H1 (cell line): ENCODE data around the gene ARHGAP23. TPM values are rescaled to one million over a fixed set of nuclear protein-coding genes. Genes with fewer than 3 reads are reported as not detected.

Experiments used
- CTCF ChIA-PET: fragments of 300-600 bp; sonication (Branson Sonifier 250); formaldehyde crosslinking; loops from one replicate; lab custom pipeline; 2021; ENCODE audit not compliant: partially characterized antibody; lab: Charles Lee
- POLR2A ChIA-PET: fragments of 300-600 bp; sonication (Branson Sonifier 250); formaldehyde crosslinking; loops from one replicate; lab custom pipeline; 2021; ENCODE audit warnings: inconsistent platforms; ENCODE audit not compliant: partially characterized antibody; lab: Charles Lee
- DNase-seq, 2 experiments: peaks; one replicate each; pipeline versions ENCODE4 v3.0.0 to v3.0.0-alpha.2; 2010 to 2022; ENCODE audit warnings: low spot score in 2 of 2, low read depth in 1 of 2, mixed read lengths in 1 of 2
- FAIRE-seq: peaks from 2 replicates; lab custom pipeline; 2011; peaks lifted over from hg19 to GRCh38; lab: Jason Lieb, UNC
- H2AFZ ChIP-seq: 2 replicates; pipeline ENCODE4 v1.8.1; 2012; ENCODE audit warnings: low read length, inconsistent platforms
- H2AK5ac ChIP-seq: 2 replicates; pipeline ENCODE4 v1.6.1; 2013; ENCODE audit warnings: low read depth, low read length
- H2BK120ac ChIP-seq: replicated peaks from 2 replicates; pipeline ENCODE3; 2013; ENCODE audit warnings: low read depth, low read length, inconsistent platforms
- H2BK12ac ChIP-seq: 2 replicates; pipeline ENCODE4 v1.6.1; 2013; ENCODE audit warnings: low read depth, low read length
- H2BK15ac ChIP-seq: 2 replicates; pipeline ENCODE4 v1.6.1; 2013; ENCODE audit warnings: low read length
- H2BK20ac ChIP-seq: 2 replicates; pipeline ENCODE4 v1.6.1; 2013; ENCODE audit warnings: low read length
- H2BK5ac ChIP-seq: 2 replicates; pipeline ENCODE4 v1.6.1; 2013; ENCODE audit warnings: low read depth, low read length
- H3K14ac ChIP-seq: 2 replicates; pipeline ENCODE4 v1.6.1; 2013; ENCODE audit warnings: inconsistent platforms; ENCODE audit not compliant: insufficient read length
- H3K18ac ChIP-seq: 2 replicates; pipeline ENCODE4 v1.6.1; 2013; ENCODE audit warnings: low read length; ENCODE audit errors: extremely low read depth
- H3K23ac ChIP-seq: 2 replicates; pipeline ENCODE4 v1.6.1; 2013; ENCODE audit warnings: inconsistent platforms; ENCODE audit not compliant: insufficient read length
- H3K23me2 ChIP-seq: 2 replicates; pipeline ENCODE4 v1.6.1; 2013; ENCODE audit warnings: low read depth, low read length
- H3K27ac ChIP-seq: 2 replicates; pipeline ENCODE4 v1.6.1; 2011; ENCODE audit warnings: low read depth, low read length, inconsistent platforms
- H3K27me3 ChIP-seq, 4 experiments: replicated peaks in 1 of 4; 1 replicate in 1 of 4; 2 replicates in 3 of 4; pipeline versions ENCODE4 v1.6.1 to v1.8.1; 2011 to 2013; ENCODE audit warnings: low read length in 3 of 4, mild to moderate bottlenecking in 3 of 4, inconsistent platforms in 2 of 4, mixed read lengths in 2 of 4, moderate library complexity in 1 of 4; ENCODE audit not compliant: control insufficient read depth in 3 of 4, insufficient read depth in 3 of 4; ENCODE audit errors: extremely low read depth in 1 of 4
- H3K36me3 ChIP-seq, 4 experiments: 2 replicates each; pipeline versions ENCODE4 v1.6.1 to v1.8.1; 2011 to 2013; ENCODE audit warnings: mild to moderate bottlenecking in 4 of 4, low read length in 3 of 4, moderate library complexity in 2 of 4, control low read depth in 1 of 4, inconsistent platforms in 1 of 4; ENCODE audit not compliant: insufficient read depth in 4 of 4, control insufficient read depth in 2 of 4
- H3K4ac ChIP-seq: replicated peaks from 2 replicates; pipeline ENCODE3; 2013; ENCODE audit warnings: low read length, low read depth, mixed read lengths, inconsistent platforms; ENCODE audit not compliant: insufficient read length
- H3K4me1 ChIP-seq, 4 experiments: replicated peaks in 1 of 4; 1 replicate in 1 of 4; 2 replicates in 3 of 4; pipeline versions ENCODE4 v1.6.1 to v1.8.1; 2011 to 2013; ENCODE audit warnings: low read length in 3 of 4, inconsistent platforms in 2 of 4, mixed read lengths in 1 of 4; ENCODE audit not compliant: insufficient read depth in 4 of 4, control insufficient read depth in 3 of 4
- H3K4me2 ChIP-seq, 2 experiments: 2 replicates each; pipeline versions ENCODE4 v1.6.1 to v1.8.1; 2011 to 2013; ENCODE audit warnings: low read depth in 2 of 2, low read length in 2 of 2, control low read depth in 1 of 2, inconsistent platforms in 1 of 2, mild to moderate bottlenecking in 1 of 2; ENCODE audit not compliant: insufficient read depth in 1 of 2
- H3K4me3 ChIP-seq, 4 experiments: fragments of 200-600, 300-600 bp in 1 of 4; sonication (generic), shearing (Covaris generic), sonication (Bioruptor Twin) in 1 of 4; 2 replicates each; pipeline versions ENCODE4 v1.5.1 to v1.8.1; 2011 to 2016; ENCODE audit warnings: low read length in 4 of 4, low read depth in 3 of 4, control low read depth in 2 of 4, inconsistent platforms in 2 of 4, mild to moderate bottlenecking in 2 of 4, mixed read lengths in 1 of 4, moderate library complexity in 1 of 4; ENCODE audit not compliant: insufficient read depth in 2 of 4; ENCODE audit errors: extremely low read depth in 1 of 4
- H3K56ac ChIP-seq: replicated peaks from 2 replicates; pipeline ENCODE3; 2013; ENCODE audit warnings: low read depth, mild to moderate bottlenecking, mixed read lengths, low read length, inconsistent platforms; ENCODE audit not compliant: insufficient read length
- H3K79me1 ChIP-seq: 2 replicates; pipeline ENCODE4 v1.6.1; 2013; ENCODE audit warnings: low read depth, low read length, control low read depth
- H3K79me2 ChIP-seq, 2 experiments: 2 replicates each; pipeline versions ENCODE4 v1.6.1 to v1.8.1; 2012 to 2013; ENCODE audit warnings: low read length in 2 of 2, mild to moderate bottlenecking in 2 of 2, inconsistent platforms in 1 of 2; ENCODE audit not compliant: insufficient read depth in 2 of 2, control insufficient read depth in 1 of 2
- H3K9ac ChIP-seq, 4 experiments: replicated peaks in 1 of 4; 1 replicate in 1 of 4; 2 replicates in 3 of 4; pipeline versions ENCODE4 v1.6.1 to v1.8.1; 2011 to 2013; ENCODE audit warnings: low read depth in 3 of 4, low read length in 3 of 4, control low read depth in 2 of 4, mild to moderate bottlenecking in 2 of 4, moderate library complexity in 2 of 4, inconsistent platforms in 1 of 4; ENCODE audit errors: extremely low read depth in 1 of 4
- H3K9me3 ChIP-seq, 2 experiments: 2 replicates each; pipeline versions ENCODE4 v1.6.1 to v1.8.1; 2012 to 2013; ENCODE audit warnings: mild to moderate bottlenecking in 2 of 2, moderate library complexity in 2 of 2, control low read depth in 1 of 2, inconsistent platforms in 1 of 2, low read depth in 1 of 2, low read length in 1 of 2, mixed read lengths in 1 of 2; ENCODE audit not compliant: insufficient read depth in 2 of 2
- H4K20me1 ChIP-seq, 2 experiments: replicated peaks in 1 of 2; 2 replicates each; pipeline versions ENCODE3 to v1.8.1; 2011 to 2013; ENCODE audit warnings: inconsistent platforms in 2 of 2, low read length in 2 of 2, mild to moderate bottlenecking in 1 of 2; ENCODE audit not compliant: insufficient read depth in 2 of 2, control insufficient read depth in 1 of 2
- H4K5ac ChIP-seq: 2 replicates; pipeline ENCODE4 v1.6.1; 2013; ENCODE audit warnings: low read length, low read depth, mixed read lengths, inconsistent platforms; ENCODE audit not compliant: insufficient read length
- H4K8ac ChIP-seq: 2 replicates; pipeline ENCODE4 v1.8.0; 2013; ENCODE audit warnings: mild to moderate bottlenecking, moderate library complexity, low read length, inconsistent platforms; ENCODE audit not compliant: insufficient read depth; ENCODE audit errors: extremely low read depth
- H4K91ac ChIP-seq: replicated peaks from 2 replicates; pipeline ENCODE3; 2013; ENCODE audit warnings: low read length, mixed read lengths, inconsistent platforms; ENCODE audit not compliant: insufficient read length
- CEBPB ChIP-seq: IDR thresholded peaks from 2 replicates; pipeline ENCODE4 v1.6.1; 2012; ENCODE audit warnings: low read depth, low read length
- CHD2 ChIP-seq: IDR thresholded peaks from 2 replicates; pipeline ENCODE4 v1.6.1; 2012; ENCODE audit warnings: low read length, improper control_type of control experiment
- CTBP2 ChIP-seq: IDR thresholded peaks from 2 replicates; pipeline ENCODE4 v1.7.0; 2011; ENCODE audit warnings: borderline replicate concordance, mild to moderate bottlenecking, moderate library complexity, mixed read lengths, low read length; ENCODE audit not compliant: insufficient read depth, insufficient read length
- EP300 ChIP-seq, 2 experiments: IDR thresholded peaks; 1 replicate in 1 of 2; 2 replicates in 1 of 2; pipeline ENCODE4 v1.6.1; 2011 to 2012; ENCODE audit warnings: low read depth in 2 of 2, low read length in 2 of 2, mild to moderate bottlenecking in 2 of 2, borderline replicate concordance in 1 of 2, inconsistent platforms in 1 of 2, moderate library complexity in 1 of 2
- GABPA ChIP-seq: IDR thresholded peaks from 2 replicates; pipeline ENCODE4 v1.6.1; 2011; ENCODE audit warnings: mild to moderate bottlenecking, low read length, moderate library complexity, borderline replicate concordance; ENCODE audit not compliant: insufficient read depth
- HDAC2 ChIP-seq, 2 experiments: fragments of 300-600 bp in 1 of 2; sonication (generic) in 1 of 2; IDR thresholded peaks; 2 replicates each; pipeline ENCODE4 v1.6.1; 2011 to 2012; ENCODE audit warnings: low read depth in 2 of 2, low read length in 2 of 2, mild to moderate bottlenecking in 2 of 2, moderate library complexity in 2 of 2, borderline replicate concordance in 1 of 2, inconsistent platforms in 1 of 2
- POLR2AphosphoS5 ChIP-seq: IDR thresholded peaks from 2 replicates; pipeline ENCODE4 v1.6.1; 2011; ENCODE audit warnings: low read depth, low read length
- RAD21 ChIP-seq, 2 experiments: IDR thresholded peaks in 1 of 2; conservative IDR thresholded peaks in 1 of 2; 2 replicates each; pipeline ENCODE4 v1.6.1; 2011; ENCODE audit warnings: low read depth in 2 of 2, low read length in 2 of 2, improper control_type of control experiment in 1 of 2, inconsistent platforms in 1 of 2, mild to moderate bottlenecking in 1 of 2, moderate library complexity in 1 of 2
- SP1 ChIP-seq: IDR thresholded peaks from 2 replicates; pipeline ENCODE4 v1.6.1; 2011; ENCODE audit warnings: low read depth, low read length
- SP2 ChIP-seq: IDR thresholded peaks from 2 replicates; pipeline ENCODE4 v1.6.1; 2012; ENCODE audit warnings: mild to moderate bottlenecking, low read length, inconsistent platforms
- TAF7 ChIP-seq: optimal IDR thresholded peaks from 2 replicates; pipeline ENCODE3; 2011; ENCODE audit warnings: low read depth, mild to moderate bottlenecking, inconsistent platforms, low read length, moderate library complexity, borderline replicate concordance
- TEAD4 ChIP-seq: IDR thresholded peaks from 2 replicates; pipeline ENCODE4 v1.6.1; 2012; ENCODE audit warnings: low read depth, low read length, inconsistent platforms, mixed read lengths
- YY1 ChIP-seq: IDR thresholded peaks from 2 replicates; pipeline ENCODE4 v1.6.1; 2011; ENCODE audit warnings: low read depth, mild to moderate bottlenecking, low read length
- ZNF274 ChIP-seq: IDR thresholded peaks from 2 replicates; pipeline ENCODE4 v1.7.0; 2012; ENCODE audit warnings: low read length, borderline replicate concordance; ENCODE audit errors: extremely low read depth
- WGBS, 2 experiments: shearing (Covaris generic) in 1 of 2; methylation state at CpG; one replicate each; pipeline versions ENCODE4 v1.1.6 to v1.1.7; 2013 to 2015; ENCODE audit warnings: low lambda C conversion rate in 2 of 2, mixed read lengths in 2 of 2, inconsistent platforms in 1 of 2, low coverage in 1 of 2, missing lambda C conversion rate in 1 of 2; ENCODE audit not compliant: insufficient replicate concordance in 2 of 2, insufficient coverage in 1 of 2, insufficient read length in 1 of 2; ENCODE audit errors: extremely low coverage in 1 of 2, missing lambda C conversion rate in 1 of 2; 5-methylcytosine and 5-hydroxymethylcytosine counted together
- polyA plus RNA-seq, 7 experiments: library from polyadenylated mRNA; depleted of rRNA in 3 of 7; stranded (reverse) in 5 of 7; unstranded in 2 of 7; fragments of >200 nt in 5 of 7; fragments of 200-250 nt in 2 of 7; gene quantifications; 1 replicate in 5 of 7; 2 replicates in 1 of 7; 4 replicates in 1 of 7; pipeline versions ENCODE4 v1.2.1 to v1.2.3, GENCODE V29; 2011 to 2013; ENCODE audit warnings: missing spikeins in 2 of 7, mixed read lengths in 2 of 7
- total RNA-seq: library from RNA; stranded (reverse); fragmentation: NEBNext Ultra II Directional; extraction: Animal tissue kit (Norgen Biotek cat#: 25700); gene quantifications from 2 replicates; pipeline ENCODE4 v1.2.1, GENCODE V29; 2021

Gene ARHGAP23
- total and polyA plus RNA-seq, 2 of the 8 experiments (the other 6 are each of a cell fraction or from before 2014, with no cell fraction given) = 16.3 to 107 TPM

DNA sequence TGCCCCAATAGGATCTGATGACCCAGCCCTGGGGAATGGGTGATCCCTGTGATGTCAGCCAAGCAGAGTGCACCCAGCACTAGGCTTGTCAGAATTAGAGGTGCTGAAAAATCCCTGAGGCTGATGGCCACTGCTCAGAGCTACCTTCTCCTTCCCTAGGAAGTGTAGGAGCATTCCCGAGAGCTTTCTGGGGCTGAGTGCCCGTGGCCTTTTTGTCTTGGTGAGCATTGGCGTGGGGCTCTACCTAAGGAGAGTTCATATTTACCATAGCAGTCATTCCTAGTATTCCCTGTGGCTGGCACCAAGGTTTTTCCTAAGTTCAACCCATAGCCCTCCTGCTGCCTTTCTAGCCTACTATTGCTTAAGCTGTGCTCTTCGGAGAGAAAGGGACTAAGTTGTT, 22.6 kb upstream of the ARHGAP23 start:
- Histone ChIP-seq H3K36me3 (peaks cover 0 to 12% (median 1%) of the 10 kb centered on the region in 4 experiments; a peak in 2 of 8 replicates), H4K8ac (no peak overlapping the region; the same call in 1 of the 2 replicates), H3K4me3 (no peak overlapping the region), H2BK12ac (no peak overlapping the region), H3K23me2 (no peaks in the 10 kb centered on the region), H3K79me1 (no peaks in the 10 kb centered on the region), H2BK20ac (no peak overlapping the region), H3K4ac (no peak overlapping the region), H4K5ac (no peak overlapping the region), H3K18ac (no peak overlapping the region), H2AFZ (no peak overlapping the region), H3K27me3 (no peaks in the 10 kb centered on the region), H3K14ac (no peak overlapping the region), H2AK5ac (no peak overlapping the region), H3K23ac (no peak overlapping the region), H3K9ac (no peak overlapping the region), H4K20me1 (no peaks in the 10 kb centered on the region), H2BK15ac (no peak overlapping the region), H3K4me1 (peaks cover 13 to 27% (median 19%) of the 10 kb centered on the region in 4 experiments), H2BK120ac (no peak overlapping the region), H3K27ac (no peak overlapping the region), H3K56ac (no peak overlapping the region), H2BK5ac (no peak overlapping the region), H3K4me2 (no peak overlapping the region), H3K9me3 (no peaks in the 10 kb centered on the region), H3K79me2 (no peaks in the 10 kb centered on the region), H4K91ac (no peak overlapping the region)
- FAIRE-seq = no peak
- 94% methylated on average over 4 of the region's 4 CpGs; no CpG with 5 or more reads in 1 of the 2 experiments for WGBS, 2 experiments
- ChIA-PET CTCF (interaction anchor here (1.6 to 6.2 kb wide), 3 partner anchors 8 to 57 kb away, joined by 4 to 43 read pairs (median 42); no protein-coding TSS in a partner anchor), POLR2A (interaction anchor here (1.1 to 8.2 kb wide), 4 partner anchors 8 to 51 kb away, joined by 3 to 77 read pairs (median 12); no protein-coding TSS in a partner anchor)
- DNase-seq = no peak
- TF ChIP-seq ZNF274 (no peak), TEAD4 (no peak), CEBPB (no peak), RAD21 (IDR thresholded peaks at IDR 0.05 in 1 of 2, conservative IDR thresholded peaks at IDR 0.05 in 1 of 2; ENCODE audit: low read depth in 2 of 2, low read length in 2 of 2) (no peak), HDAC2 (IDR thresholded peaks at IDR 0.05; ENCODE audit: borderline replicate concordance in 1 of 2, low read depth in 2 of 2, low read length in 2 of 2) (no peak), SP1 (no peak), POLR2AphosphoS5 (no peak), EP300 (IDR thresholded peaks at IDR 0.05; ENCODE audit: borderline replicate concordance in 1 of 2, low read depth in 2 of 2, low read length in 2 of 2) (no peak), CHD2 (no peak), SP2 (no peak), CTBP2 (no peak), YY1 (no peak), TAF7 (no peak), GABPA (no peak)
